B cell (primary cell): ENCODE results near the gene ARMCX1.
"Not testable (repeated sequence)": the region's sequence is repeated elsewhere in the genome, so short reads cannot be mapped to it uniquely, and the experiment has no call there.

Source experiments
- EZH2 ChIP-seq: IDR thresholded peaks from 2 replicates; pipeline ENCODE4 v1.6.1; 2012; ENCODE audit warnings: borderline replicate concordance, low read depth, mild to moderate bottlenecking, moderate library complexity, low read length; ENCODE audit not compliant: insufficient read depth, poor library complexity, severe bottlenecking
- TF ChIP-seq, protein P1 (sequence below): fragments of 200-600 bp; IDR thresholded peaks from one replicate; pipeline ENCODE4 v1.8.0; 2022; ENCODE audit warnings: antibody characterized with exemption, mild to moderate bottlenecking

DNA sequence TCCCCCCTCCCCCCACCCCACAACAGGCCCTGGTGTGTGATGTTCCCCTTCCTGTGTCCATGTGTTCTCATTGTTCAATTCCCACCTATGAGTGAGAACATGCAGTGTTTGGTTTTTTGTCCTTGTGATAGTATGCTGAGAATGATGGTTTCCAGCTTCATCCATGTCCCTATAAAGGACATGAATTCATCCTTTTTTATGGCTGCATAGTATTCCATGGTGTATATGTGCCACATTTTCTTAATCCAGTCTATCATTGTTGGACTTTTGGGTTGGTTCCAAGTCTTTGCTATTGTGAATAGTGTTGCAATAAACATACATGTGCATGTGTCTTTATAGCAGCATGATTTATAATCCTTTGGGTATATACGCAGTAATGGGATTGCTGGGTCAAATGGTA, 47.4 kb upstream of the ARMCX1 start:
- TF ChIP-seq, protein P1, sequence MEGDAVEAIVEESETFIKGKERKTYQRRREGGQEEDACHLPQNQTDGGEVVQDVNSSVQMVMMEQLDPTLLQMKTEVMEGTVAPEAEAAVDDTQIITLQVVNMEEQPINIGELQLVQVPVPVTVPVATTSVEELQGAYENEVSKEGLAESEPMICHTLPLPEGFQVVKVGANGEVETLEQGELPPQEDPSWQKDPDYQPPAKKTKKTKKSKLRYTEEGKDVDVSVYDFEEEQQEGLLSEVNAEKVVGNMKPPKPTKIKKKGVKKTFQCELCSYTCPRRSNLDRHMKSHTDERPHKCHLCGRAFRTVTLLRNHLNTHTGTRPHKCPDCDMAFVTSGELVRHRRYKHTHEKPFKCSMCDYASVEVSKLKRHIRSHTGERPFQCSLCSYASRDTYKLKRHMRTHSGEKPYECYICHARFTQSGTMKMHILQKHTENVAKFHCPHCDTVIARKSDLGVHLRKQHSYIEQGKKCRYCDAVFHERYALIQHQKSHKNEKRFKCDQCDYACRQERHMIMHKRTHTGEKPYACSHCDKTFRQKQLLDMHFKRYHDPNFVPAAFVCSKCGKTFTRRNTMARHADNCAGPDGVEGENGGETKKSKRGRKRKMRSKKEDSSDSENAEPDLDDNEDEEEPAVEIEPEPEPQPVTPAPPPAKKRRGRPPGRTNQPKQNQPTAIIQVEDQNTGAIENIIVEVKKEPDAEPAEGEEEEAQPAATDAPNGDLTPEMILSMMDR = not testable (repeated sequence)
- not testable (repeated sequence) for TF ChIP-seq EZH2
